AG04450 (cell line): Measurements from ENCODE around the gene FHL1. TPM values are rescaled to one million over a fixed set of nuclear protein-coding genes. Genes with fewer than 3 reads are reported as not detected.

ENCODE experiments used
- CTCF ChIA-PET: fragments of 300-600, 350-600 bp; formaldehyde crosslinking; extraction: SDS; loops from one replicate; lab custom pipeline; 2022; ENCODE audit warnings: antibody characterized with exemption, inconsistent platforms; lab: Charles Lee
- POLR2A ChIA-PET: fragments of 350-600 bp; formaldehyde crosslinking; extraction: SDS; loops from one replicate; lab custom pipeline; 2021; ENCODE audit warnings: antibody characterized with exemption, inconsistent platforms; lab: Yijun Ruan, JAX
- DNase-seq: peaks from one replicate; pipeline ENCODE4 v3.0.0-alpha.2; 2011; ENCODE audit warnings: low read depth, low spot score
- H3K27ac ChIP-seq: one replicate; pipeline ENCODE4 v1.5.1; 2012; ENCODE audit warnings: low read depth, low read length, control low read depth
- H3K27me3 ChIP-seq: one replicate; pipeline ENCODE4 v1.6.0; 2012; ENCODE audit warnings: low read length; ENCODE audit not compliant: control insufficient read depth, insufficient read depth
- H3K4me3 ChIP-seq: 2 replicates; pipeline ENCODE4 v1.5.1; 2011; ENCODE audit warnings: mild to moderate bottlenecking, low read depth, low read length, control low read depth
- H3K9me3 ChIP-seq: 2 replicates; pipeline ENCODE4 v1.5.1; 2012; ENCODE audit warnings: low read length; ENCODE audit not compliant: control insufficient read depth, insufficient read depth
- polyA plus RNA-seq: library from polyadenylated mRNA; depleted of rRNA; stranded (reverse); fragments of >200 nt; gene quantifications from 2 replicates; pipeline ENCODE4 v1.2.3, GENCODE V29; 2011
- TF ChIP-seq, protein P1 (sequence below): IDR thresholded peaks from 2 replicates; pipeline ENCODE4 v1.5.1; 2011; ENCODE audit warnings: low read depth, low read length, control low read depth, inconsistent platforms

FHL1 gene
- polyA plus RNA-seq, 1 experiment: 158 TPM

DNA sequence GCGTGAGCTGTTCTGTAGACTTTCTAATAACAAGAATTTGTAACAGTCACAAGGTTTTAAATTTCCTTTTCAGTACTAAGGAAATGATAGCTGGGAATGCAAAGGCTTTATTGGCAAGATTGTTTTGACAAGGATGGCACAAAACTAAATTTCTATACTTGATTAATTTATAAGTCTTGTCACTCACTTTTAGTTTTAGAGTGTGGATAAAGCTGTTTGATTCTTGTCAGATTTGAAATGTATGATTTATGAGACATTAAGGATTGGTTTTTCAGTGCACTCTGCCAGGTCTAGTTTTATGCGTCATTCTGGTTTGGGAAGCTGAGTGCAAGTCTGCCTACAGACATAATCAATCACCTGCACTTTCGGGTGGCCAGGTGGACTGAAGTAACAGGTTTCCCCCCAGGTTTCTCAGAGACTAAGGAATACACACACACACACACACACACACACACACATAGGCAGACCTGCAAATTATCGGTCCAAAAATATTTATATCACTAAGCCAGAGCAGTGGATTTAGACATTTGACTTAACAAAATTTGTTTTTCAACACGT is 9.3 kb downstream of the FHL1 start:
- Histone ChIP-seq H3K27me3 (no peaks in the 10 kb centered on the region), H3K9me3 (no peaks in the 10 kb centered on the region), H3K27ac (no peak overlapping the region), H3K4me3 (no peak overlapping the region)
- ChIA-PET POLR2A (interaction anchor here (0.6 to 0.7 kb wide), 2 partner anchors 13 to 121 kb away, joined by 3 to 4 read pairs; no protein-coding TSS in a partner anchor), CTCF (interaction anchor here (2.5 kb wide), 1 partner anchor 129 kb away, joined by 9 read pairs; no protein-coding TSS in a partner anchor)
- no peak for DNase-seq
- TF ChIP-seq, protein P1, sequence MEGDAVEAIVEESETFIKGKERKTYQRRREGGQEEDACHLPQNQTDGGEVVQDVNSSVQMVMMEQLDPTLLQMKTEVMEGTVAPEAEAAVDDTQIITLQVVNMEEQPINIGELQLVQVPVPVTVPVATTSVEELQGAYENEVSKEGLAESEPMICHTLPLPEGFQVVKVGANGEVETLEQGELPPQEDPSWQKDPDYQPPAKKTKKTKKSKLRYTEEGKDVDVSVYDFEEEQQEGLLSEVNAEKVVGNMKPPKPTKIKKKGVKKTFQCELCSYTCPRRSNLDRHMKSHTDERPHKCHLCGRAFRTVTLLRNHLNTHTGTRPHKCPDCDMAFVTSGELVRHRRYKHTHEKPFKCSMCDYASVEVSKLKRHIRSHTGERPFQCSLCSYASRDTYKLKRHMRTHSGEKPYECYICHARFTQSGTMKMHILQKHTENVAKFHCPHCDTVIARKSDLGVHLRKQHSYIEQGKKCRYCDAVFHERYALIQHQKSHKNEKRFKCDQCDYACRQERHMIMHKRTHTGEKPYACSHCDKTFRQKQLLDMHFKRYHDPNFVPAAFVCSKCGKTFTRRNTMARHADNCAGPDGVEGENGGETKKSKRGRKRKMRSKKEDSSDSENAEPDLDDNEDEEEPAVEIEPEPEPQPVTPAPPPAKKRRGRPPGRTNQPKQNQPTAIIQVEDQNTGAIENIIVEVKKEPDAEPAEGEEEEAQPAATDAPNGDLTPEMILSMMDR: no peak

DNA sequence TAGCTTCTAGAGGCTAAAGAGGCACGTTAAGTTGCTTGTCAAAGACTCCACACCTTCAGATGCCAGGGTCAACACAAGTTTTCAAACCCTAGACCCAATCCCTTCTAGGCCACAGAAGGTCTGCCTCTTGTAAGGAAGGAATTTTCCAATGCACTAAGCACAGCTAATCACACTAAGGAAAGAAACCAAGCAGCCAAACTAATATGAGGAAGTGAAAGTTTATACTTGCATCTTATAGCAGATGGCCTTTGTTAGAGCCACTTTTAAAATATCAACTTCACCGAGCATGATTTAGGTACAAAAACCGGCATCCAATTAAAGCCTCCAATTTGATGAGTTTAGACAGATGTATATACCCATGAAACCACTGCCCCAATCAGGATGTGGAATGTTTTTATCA is 9.9 kb downstream of the FHL1 start:
- ChIA-PET CTCF (interaction anchor here (1.2 to 2.5 kb wide), 3 partner anchors 9 to 129 kb away, joined by 3 to 9 read pairs (median 3); no protein-coding TSS in a partner anchor), POLR2A (interaction anchor here (0.6 to 0.7 kb wide), 2 partner anchors 13 to 122 kb away, joined by 3 to 4 read pairs; no protein-coding TSS in a partner anchor)
- Histone ChIP-seq H3K27ac (no peak overlapping the region), H3K27me3 (no peaks in the 10 kb centered on the region), H3K9me3 (no peaks in the 10 kb centered on the region), H3K4me3 (no peak overlapping the region)
- no peak for DNase-seq
- TF ChIP-seq, protein P1: no peak

DNA sequence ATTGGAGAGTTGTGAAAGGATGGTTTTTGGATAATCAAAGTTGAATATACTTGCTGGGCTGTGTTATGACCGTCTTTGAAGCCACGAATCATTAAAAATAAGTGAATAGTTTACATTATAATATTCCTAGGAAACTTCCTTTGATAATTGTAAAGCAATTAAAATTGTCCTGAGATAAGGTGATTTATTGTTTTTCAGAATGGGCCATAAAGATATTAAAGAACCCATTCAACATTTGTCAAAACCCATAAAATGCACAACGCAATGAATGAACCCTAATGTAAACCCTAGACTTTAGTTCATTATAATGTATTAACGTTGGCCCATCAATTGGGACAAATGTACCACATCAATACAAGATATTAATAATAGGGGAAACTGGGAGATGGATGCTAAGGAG is 11.4 kb downstream of the FHL1 start:
- H3K9me3 ChIP-seq: no peaks in the 10 kb centered on the region

DNA sequence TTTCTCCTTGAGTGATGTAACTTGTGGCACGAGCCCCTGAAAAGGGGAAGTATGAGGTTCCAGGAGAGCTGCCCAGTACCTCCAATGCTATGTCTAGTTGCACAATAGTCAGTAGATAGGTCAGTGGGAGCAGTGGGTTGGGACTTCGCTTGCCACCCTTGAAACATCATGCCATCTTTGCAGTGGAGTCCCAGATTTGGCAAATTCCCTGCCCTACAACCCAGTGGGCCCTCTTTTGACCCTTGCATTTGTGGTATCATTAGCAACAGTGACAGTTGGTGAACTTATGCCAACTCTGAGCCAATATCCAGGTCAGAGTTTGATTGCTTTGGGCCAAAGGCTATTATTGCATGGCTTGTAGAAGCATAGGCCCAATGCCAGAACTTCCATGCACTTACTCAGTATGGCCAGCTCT is 12.3 kb downstream of the FHL1 start:
- ChIA-PET CTCF (interaction anchor here (0.6 to 1.7 kb wide), 2 partner anchors 113 to 131 kb away, joined by 3 to 11 read pairs; no protein-coding TSS in a partner anchor), POLR2A (no interaction called here)
- no peak for DNase-seq
- Histone ChIP-seq H3K27ac (no peak overlapping the region), H3K4me3 (no peak overlapping the region), H3K9me3 (no peaks in the 10 kb centered on the region), H3K27me3 (no peaks in the 10 kb centered on the region)
- TF ChIP-seq, protein P1: no peak

More for the DNA sequence above, 11.4 kb downstream of the FHL1 start:
- Histone ChIP-seq H3K4me3 (no peak overlapping the region), H3K27me3 (no peaks in the 10 kb centered on the region), H3K27ac (no peak overlapping the region)
- CTCF ChIA-PET: interaction anchor here (0.6 kb wide), 1 partner anchor 131 kb away, joined by 3 read pairs; no protein-coding TSS in a partner anchor
- POLR2A ChIA-PET: no interaction called here
- DNase-seq: no peak
- TF ChIP-seq, protein P1: no peak
